ENCODE results near the gene ATOSA.
A peak's percentile ranks its signal among the peaks of the same experiment; 100 is the strongest.

The ATOSA gene

DNA sequence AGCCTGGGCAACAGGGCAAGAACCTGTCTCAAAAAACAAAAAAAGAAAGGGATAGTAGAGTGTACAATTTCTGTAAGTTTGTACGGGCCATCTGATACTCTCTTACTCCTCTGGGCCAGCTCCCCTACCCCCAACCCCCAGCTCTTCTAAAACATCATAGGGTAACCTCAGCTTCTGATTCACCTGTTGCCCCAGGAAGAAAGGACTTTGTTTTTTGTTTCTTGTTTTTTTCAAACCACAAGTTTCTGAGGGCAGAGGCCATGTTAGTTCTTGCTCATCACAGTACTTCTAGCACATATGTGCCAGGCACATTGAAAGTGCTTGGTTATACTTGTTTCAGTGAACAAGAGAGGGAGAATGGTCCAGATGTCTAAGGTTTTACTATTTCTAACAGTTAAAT lies 20.2 kb downstream of the ATOSA start:
- FAIRE-seq, result peak; percentile 65
- no peak for DNase-seq (ENCODE audit: extremely low spot score, insufficient read length, low read depth)

DNA sequence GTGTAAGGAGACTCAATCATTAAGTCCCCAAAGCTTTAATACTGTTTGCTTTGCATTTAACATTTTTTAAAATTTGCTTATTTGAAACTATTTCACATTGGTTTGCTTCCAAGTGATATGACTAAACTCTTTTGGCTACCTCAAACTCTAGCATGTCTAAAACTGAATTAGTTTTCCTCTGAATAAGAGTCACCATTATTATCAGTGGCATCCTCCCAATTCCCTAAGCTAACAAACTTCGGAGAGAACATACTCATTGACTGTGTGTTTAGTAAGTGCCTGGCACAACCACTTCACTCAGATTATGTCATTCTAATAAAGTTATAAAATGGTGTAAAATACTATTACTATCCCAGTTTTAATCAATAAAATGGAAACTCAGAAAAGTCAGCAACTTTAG lies 21.9 kb downstream of the ATOSA start:
- FAIRE-seq (no peak), DNase-seq (ENCODE audit: extremely low spot score, insufficient read length, low read depth) (no peak)

DNA sequence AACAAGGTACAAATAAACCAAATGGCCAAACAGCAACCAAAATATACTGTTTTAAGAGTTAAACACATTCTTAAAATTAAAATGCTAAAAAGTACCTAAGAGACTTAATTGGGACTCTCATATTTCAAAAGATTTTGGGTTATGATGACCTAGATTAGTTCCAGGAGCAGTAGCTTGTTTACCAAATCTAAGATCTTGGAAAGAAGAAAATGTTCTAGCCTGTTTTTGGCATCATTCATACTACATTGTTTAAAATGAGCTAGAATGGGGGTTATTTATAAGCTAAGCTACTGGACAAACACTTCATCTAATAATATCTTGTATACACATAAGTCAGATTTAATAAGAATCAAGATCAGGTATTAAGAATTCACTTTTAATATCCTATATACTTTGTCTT lies 22.8 kb downstream of the ATOSA start:
- no peak for DNase-seq (ENCODE audit: extremely low spot score, insufficient read length, low read depth)

DNA sequence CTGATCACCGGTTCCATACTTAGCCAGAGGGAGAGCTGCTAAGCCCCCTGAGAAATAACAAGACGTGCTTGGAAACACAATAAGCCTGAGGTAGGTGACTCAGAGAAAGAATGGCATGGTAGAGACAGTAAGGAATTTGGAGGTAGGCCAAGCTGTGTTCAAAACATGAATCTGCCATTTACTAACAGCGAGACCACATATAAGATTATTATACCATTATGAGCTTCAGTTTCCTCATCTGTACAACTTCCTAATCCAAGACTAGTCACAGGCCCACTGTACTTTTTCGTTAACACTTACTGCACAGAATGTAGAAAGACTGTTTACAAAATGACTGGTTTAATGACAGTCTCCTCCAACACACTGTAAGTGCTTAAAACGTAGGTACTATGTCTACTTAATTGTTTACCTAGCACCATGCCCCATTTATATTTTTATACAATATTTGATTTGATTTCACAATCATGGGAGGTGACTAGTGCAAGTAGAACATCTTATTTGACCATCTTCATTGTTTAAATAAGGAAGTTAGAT lies 25.7 kb downstream of the ATOSA start:
- DNase-seq (ENCODE audit: extremely low spot score, insufficient read length, low read depth) (no peak), FAIRE-seq (no peak)

More for the DNA sequence above, 22.8 kb downstream of the ATOSA start:
- no peak for FAIRE-seq

DNA sequence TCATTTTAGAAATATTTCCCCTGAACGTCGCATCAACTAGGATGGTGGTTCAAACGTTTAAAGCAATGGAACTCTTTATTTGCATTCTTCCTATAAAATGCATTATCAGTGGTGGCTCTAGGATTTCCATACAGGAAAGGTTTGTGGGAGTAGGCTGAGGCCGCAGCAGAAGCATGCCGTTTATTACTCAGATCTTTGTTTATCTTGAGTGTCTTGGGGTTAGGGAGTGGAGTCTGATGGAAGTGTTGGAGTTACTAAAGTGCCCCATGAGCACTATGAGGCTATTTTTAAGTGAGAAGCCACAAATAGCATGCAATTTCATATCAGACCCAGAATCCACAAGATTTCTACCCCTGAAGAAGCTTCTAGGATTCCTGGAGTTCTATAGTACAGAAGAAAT lies 26.2 kb downstream of the ATOSA start:
- FAIRE-seq (no peak), DNase-seq (ENCODE audit: extremely low spot score, insufficient read length, low read depth) (no peak)

DNA sequence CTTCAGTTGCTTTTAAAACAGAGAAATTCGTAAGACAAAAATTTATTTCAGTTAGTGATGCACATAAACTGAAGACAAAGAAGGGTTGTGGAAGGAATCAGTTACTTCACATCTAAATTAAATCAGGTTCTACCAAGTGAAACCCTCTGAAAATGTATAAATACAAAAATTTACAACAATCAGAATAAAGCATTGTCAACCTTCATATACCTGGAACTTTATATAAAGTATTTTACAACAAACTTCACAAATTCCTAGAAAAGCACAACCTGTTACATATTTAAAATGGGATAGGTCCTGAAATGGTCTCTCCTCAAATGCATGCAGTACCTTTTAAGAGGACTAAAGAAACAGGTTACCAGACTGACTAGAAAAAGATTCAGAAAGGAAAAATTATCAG lies 26.9 kb downstream of the ATOSA start:
- no peak for DNase-seq (ENCODE audit: extremely low spot score, insufficient read length, low read depth)
- no peak for FAIRE-seq

DNA sequence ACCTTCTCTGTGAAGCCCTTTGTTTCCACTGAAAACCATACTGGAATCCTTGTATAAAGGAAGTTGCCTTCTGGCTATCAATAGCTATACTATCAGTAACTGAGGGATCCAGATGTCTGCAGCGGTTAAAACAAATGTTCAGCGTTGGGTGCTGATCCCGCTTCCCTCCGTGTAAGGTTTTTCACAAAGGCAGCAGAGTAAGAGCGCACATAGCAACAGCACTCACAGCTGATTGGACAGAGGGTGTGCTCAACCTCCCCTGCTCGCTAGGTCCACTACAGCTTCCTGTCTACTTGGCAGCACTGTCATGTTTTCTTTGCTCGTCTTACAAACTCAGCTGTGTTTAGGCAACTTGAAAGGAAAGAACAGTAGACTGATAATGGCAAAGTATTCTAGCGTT lies 27.3 kb downstream of the ATOSA start:
- FAIRE-seq (peak; percentile 85), DNase-seq (ENCODE audit: extremely low spot score, insufficient read length, low read depth) (no peak)

DNA sequence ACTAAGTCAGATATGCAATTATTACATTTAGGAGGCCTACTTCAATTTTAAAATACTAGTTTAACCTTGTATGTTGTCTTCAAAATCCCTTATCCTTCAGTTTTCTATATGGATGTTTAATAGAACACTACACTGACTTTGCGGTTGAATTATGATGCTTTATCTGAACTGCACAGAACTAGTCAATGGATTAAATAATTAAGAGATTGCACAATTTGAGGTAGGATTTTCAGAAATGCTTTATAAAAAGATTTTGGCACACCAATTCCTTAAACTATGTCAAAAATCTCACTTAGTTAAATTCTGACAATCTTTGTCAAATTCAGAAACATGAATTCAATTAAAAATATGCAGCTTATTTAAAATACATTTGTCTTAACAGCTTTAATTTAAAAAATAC lies 28.1 kb downstream of the ATOSA start:
- FAIRE-seq (no peak), DNase-seq (ENCODE audit: extremely low spot score, insufficient read length, low read depth) (no peak)

DNA sequence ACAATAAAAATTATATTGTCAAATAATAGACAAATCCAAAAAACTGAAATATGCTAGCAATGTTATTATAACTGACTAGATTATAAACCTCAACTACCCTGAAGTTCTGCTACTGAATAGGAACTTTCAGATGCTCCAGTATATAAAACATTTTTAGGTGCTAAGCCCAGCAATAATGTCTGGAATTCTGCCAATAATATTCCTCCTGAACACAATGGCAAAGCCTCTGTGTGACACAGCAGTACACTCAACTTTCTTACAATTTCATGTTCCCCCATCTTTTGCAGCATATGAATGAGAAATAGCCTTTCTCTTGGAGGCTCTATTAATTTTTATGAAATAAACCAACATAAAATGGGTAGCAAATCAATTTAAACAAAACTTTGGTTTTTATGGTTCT lies 29.5 kb downstream of the ATOSA start:
- DNase-seq (ENCODE audit: extremely low spot score, insufficient read length, low read depth) (no peak), FAIRE-seq (no peak)

DNA sequence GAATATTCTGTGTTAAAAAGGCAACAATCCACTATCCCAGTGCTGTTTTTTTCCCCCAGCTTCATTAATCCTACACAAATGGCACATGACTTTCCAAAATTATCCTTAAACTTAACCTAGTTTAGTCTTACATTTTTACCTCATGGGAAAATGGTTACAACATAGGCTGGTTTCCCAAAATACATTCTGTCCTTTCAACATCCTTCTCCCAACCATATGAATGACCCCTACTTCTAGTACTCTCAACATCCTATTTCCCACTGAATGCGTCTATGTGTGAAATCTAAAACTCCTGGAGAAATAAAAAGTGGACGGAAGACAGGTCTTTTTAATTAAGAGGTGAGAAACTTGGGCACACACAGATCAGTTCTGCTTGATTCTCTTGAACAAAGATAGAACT lies 33.3 kb downstream of the ATOSA start:
- no peak for FAIRE-seq
- DNase-seq (ENCODE audit: extremely low spot score, insufficient read length, low read depth), result no peak

DNA sequence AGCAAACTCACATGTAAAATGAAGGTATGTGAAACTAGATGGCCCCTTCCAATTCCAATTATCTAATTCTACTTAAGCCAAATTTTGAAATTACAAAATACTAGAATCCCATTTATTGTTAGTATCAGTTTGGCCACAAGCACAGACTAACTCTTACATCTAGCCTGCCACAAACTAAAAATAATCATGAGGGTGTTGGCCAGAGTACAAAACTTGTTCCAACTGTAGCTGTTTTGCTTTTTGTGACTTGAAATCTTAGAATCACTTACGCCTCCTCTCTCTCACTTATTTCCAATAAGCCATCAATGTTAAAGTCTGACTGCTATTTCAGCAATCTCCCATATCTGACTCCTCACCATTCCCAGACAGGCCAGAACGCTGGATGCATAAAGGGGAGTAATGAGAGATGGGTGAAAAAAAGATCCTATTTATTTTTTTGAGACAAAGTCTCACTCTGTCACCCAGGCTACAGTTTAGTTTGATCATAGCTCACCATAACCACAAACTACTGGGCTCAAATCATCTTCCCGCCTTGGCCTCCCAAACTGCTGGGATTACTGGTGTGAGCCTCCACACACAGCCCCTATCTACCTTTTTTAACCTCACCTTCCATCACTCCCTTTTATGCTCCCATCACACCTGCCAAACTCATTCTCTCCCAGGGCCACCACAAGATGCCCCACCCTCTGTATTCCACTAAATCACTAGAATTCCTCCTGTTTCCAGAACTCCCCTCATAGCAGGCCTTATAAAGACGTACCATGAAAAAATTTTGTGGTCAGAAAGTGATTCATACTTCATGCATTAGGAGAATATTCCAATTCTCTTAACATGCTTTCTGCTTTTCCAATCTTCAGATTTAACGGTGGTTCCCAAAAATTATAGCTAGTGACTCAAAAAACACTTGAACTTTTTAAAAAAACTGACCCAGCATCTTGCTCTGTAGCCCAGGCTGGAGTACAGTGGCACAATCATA lies 36.5 kb downstream of the ATOSA start:
- FAIRE-seq (peak; percentile 41), DNase-seq (ENCODE audit: extremely low spot score, insufficient read length, low read depth) (no peak)

DNA sequence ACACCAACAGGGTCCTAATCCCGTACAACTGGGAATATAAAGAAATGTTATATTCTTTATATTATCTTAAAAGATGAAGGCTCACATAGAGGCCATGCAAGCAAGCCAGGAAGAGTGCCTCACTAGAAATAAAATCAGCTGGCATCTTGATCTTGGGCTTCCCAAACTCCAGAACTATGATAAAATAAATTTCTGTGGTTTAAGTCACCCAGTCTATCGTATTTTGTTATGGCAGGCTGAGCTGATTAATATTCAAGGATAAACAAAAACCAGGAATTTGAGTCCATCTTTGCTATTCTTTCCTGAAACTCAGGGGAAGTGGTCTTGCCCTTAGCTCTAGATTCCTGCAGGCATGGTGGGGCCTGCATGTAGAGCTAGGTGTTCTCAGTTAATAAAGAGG lies 42.7 kb downstream of the ATOSA start:
- DNase-seq (ENCODE audit: extremely low spot score, insufficient read length, low read depth) (no peak), FAIRE-seq (no peak)

DNA sequence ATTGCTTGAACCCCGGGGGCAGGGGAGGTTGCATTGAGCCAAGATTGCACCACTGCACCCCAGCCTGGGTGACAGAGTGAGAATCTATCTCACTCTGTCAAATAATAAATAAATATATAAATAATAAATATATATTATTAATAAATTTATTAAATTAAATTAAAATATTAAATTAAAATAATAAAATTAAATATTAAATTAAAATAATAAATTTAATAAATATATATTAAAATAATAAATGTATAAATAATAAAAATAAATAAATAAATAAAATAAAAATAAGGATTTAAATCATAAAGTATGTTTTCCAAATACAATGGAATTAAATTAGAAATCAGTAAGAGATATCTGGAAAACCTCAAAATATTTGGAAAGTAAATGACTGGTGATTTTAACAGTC lies 43.3 kb downstream of the ATOSA start:
- DNase-seq (ENCODE audit: extremely low spot score, insufficient read length, low read depth) (no peak), FAIRE-seq (no peak)

Measured in GM18507 (cell line).